Stimulated activated CD8-positive, alpha-beta memory T cell treated with anti-CD3 and anti-CD28 coated beads, Interleukin-12 subunit alpha, Interleukin-12 subunit beta, amount 100 ng/mL, for 1 hour (primary cell): Measurements from ENCODE around the gene SLC38A7.
"Not testable (repeated sequence)": the region's sequence is repeated elsewhere in the genome, so short reads cannot be mapped to it uniquely, and the experiment has no call there.

ENCODE experiments used
- DNase-seq: peaks from one replicate; pipeline ENCODE4 v3.0.0-alpha.2; 2020; ENCODE audit warnings: low read depth

SLC38A7 gene

GRCh38 chr16:58684354-58685083, at the start of gene SLC38A7:
Gene SLC38A7, minus strand, starts transcription at chr16:58684770. Its CDS starts 4,644 bp downstream, at chr16:58680126.
- DNase-seq = peak; percentile 53

- DNase-seq = peak; percentile 56
Measured at GRCh38 chr16:58733671-58734458, 49.3 kb upstream of the SLC38A7 start, which contains the start of gene GOT2. Gene GOT2, minus strand, starts transcription at chr16:58734316. Its CDS starts 88 bp downstream, at chr16:58734228.

- DNase-seq = no peak
Measured at GRCh38 chr16:58733248-58733670, 48.7 kb upstream of the SLC38A7 start.

GRCh38 chr16:58732545-58733247, 48.1 kb upstream of the SLC38A7 start:
- no peak for DNase-seq

- no peak for DNase-seq
Measured at GRCh38 chr16:58730724-58731370, 46.3 kb upstream of the SLC38A7 start.

GRCh38 chr16:58727796-58728568, 43.4 kb upstream of the SLC38A7 start:
- DNase-seq = no peak

- no peak for DNase-seq
Measured at GRCh38 chr16:58727028-58727781, 42.6 kb upstream of the SLC38A7 start.

- DNase-seq = no peak
Measured at GRCh38 chr16:58723109-58723508, 38.5 kb upstream of the SLC38A7 start.

- DNase-seq = no peak
Measured at GRCh38 chr16:58717994-58718393, 33.4 kb upstream of the SLC38A7 start.

- DNase-seq = no peak
Measured at GRCh38 chr16:58716468-58716867, 31.9 kb upstream of the SLC38A7 start.

- DNase-seq = no peak
Measured at GRCh38 chr16:58713742-58714141, 29.2 kb upstream of the SLC38A7 start.

- no peak for DNase-seq
Measured at GRCh38 chr16:58709333-58709732, 24.8 kb upstream of the SLC38A7 start.

GRCh38 chr16:58699151-58699550, 14.6 kb upstream of the SLC38A7 start:
- DNase-seq = no peak

GRCh38 chr16:58695368-58695767, 10.8 kb upstream of the SLC38A7 start:
- no peak for DNase-seq

- DNase-seq = no peak
Measured at GRCh38 chr16:58692450-58692849, 7.9 kb upstream of the SLC38A7 start.

GRCh38 chr16:58686985-58687706, 2.6 kb upstream of the SLC38A7 start:
- DNase-seq = not testable (repeated sequence)

GRCh38 chr16:58685084-58685449, 497 bp upstream of the SLC38A7 start:
- DNase-seq = no peak

GRCh38 chr16:58684001-58684353, 593 bp downstream of the SLC38A7 start:
- no peak for DNase-seq

GRCh38 chr16:58679763-58680162, 4.8 kb downstream of the SLC38A7 start:
- no peak for DNase-seq

- DNase-seq = no peak
Measured at GRCh38 chr16:58678716-58679115, 5.9 kb downstream of the SLC38A7 start.
